Measurements from ENCODE around the gene MOBP. TPM values are rescaled to one million over a fixed set of nuclear protein-coding genes. Genes with fewer than 3 reads are reported as not detected.
A peak's percentile ranks its signal among the peaks of the same experiment; 100 is the strongest.
"Not testable (repeated sequence)": the region's sequence is repeated elsewhere in the genome, so short reads cannot be mapped to it uniquely, and the experiment has no call there.

MOBP gene
- under 1 TPM in 3 of 4 donors, not detected in 1; 0.04 to 0.14 (median 0.07) TPM for polyA plus RNA-seq (ENCODE audit: insufficient read length in 4 of 4)

GRCh38 chr3:39467394-39468107 lies at the start of gene MOBP:
MOBP (plus strand) TSS chr3:39467680; CDS start chr3:39502070, 34,390 bp downstream.
- no peak for DNase-seq (ENCODE audit: low read depth in 4 of 4, low spot score in 3 of 4)

- not testable (repeated sequence) for DNase-seq (ENCODE audit: low read depth in 4 of 4, low spot score in 3 of 4)
Observed at GRCh38 chr3:39418556-39419225, 48.8 kb upstream of the MOBP start.

- no peak for DNase-seq (ENCODE audit: low read depth in 4 of 4, low spot score in 3 of 4)
Observed at GRCh38 chr3:39419742-39420315, 47.7 kb upstream of the MOBP start.

- no peak for DNase-seq (ENCODE audit: low read depth in 4 of 4, low spot score in 3 of 4)
Observed at GRCh38 chr3:39420543-39420942, 46.9 kb upstream of the MOBP start.

- no peak for DNase-seq (ENCODE audit: low read depth in 4 of 4, low spot score in 3 of 4)
Observed at GRCh38 chr3:39423436-39423970, 44.0 kb upstream of the MOBP start.

- no peak for DNase-seq (ENCODE audit: low read depth in 4 of 4, low spot score in 3 of 4)
Observed at GRCh38 chr3:39426312-39426711, 41.2 kb upstream of the MOBP start.

GRCh38 chr3:39427506-39427905 lies 40.0 kb upstream of the MOBP start:
- DNase-seq (ENCODE audit: low read depth in 4 of 4, low spot score in 3 of 4), result no peak

- no peak for DNase-seq (ENCODE audit: low read depth in 4 of 4, low spot score in 3 of 4)
Observed at GRCh38 chr3:39428745-39429201, 38.7 kb upstream of the MOBP start.

GRCh38 chr3:39429466-39429865 lies 38.0 kb upstream of the MOBP start:
- no peak for DNase-seq (ENCODE audit: low read depth in 4 of 4, low spot score in 3 of 4)

GRCh38 chr3:39432342-39432741 lies 35.1 kb upstream of the MOBP start:
- no peak for DNase-seq (ENCODE audit: low read depth in 4 of 4, low spot score in 3 of 4)

GRCh38 chr3:39433642-39434041 lies 33.8 kb upstream of the MOBP start:
- DNase-seq (ENCODE audit: low read depth in 4 of 4, low spot score in 3 of 4), result no peak

- DNase-seq (ENCODE audit: low read depth in 4 of 4, low spot score in 3 of 4), result no peak
Observed at GRCh38 chr3:39434574-39434973, 32.9 kb upstream of the MOBP start.

- no peak for DNase-seq (ENCODE audit: low read depth in 4 of 4, low spot score in 3 of 4)
Observed at GRCh38 chr3:39435006-39435748, 32.3 kb upstream of the MOBP start.

GRCh38 chr3:39438880-39439279 lies 28.6 kb upstream of the MOBP start:
- no peak for DNase-seq (ENCODE audit: low read depth in 4 of 4, low spot score in 3 of 4)

GRCh38 chr3:39440316-39440715 lies 27.2 kb upstream of the MOBP start:
- no peak for DNase-seq (ENCODE audit: low read depth in 4 of 4, low spot score in 3 of 4)

- DNase-seq (ENCODE audit: low read depth in 4 of 4, low spot score in 3 of 4), result no peak
Observed at GRCh38 chr3:39443530-39443929, 23.9 kb upstream of the MOBP start.

GRCh38 chr3:39445927-39446326 lies 21.6 kb upstream of the MOBP start:
- no peak for DNase-seq (ENCODE audit: low read depth in 4 of 4, low spot score in 3 of 4)

GRCh38 chr3:39446444-39446843 lies 21.0 kb upstream of the MOBP start:
- DNase-seq (ENCODE audit: low read depth in 4 of 4, low spot score in 3 of 4), result no peak

- DNase-seq (ENCODE audit: low read depth in 4 of 4, low spot score in 3 of 4), result peak; percentile 68 to 81 (median 76)
Observed at GRCh38 chr3:39447637-39448483, 19.6 kb upstream of the MOBP start.
